ENCODE measurements around the gene ANXA11. TPM values are rescaled to one million over a fixed set of nuclear protein-coding genes. Genes with fewer than 3 reads are reported as not detected.
"Not testable (repeated sequence)": the region's sequence is repeated elsewhere in the genome, so short reads cannot be mapped to it uniquely, and the experiment has no call there.

The ANXA11 gene
- total RNA-seq, 1 donor from 2014 or later: 390 TPM

- H3K27ac ChIP-seq (replicated peaks); H3K4me1 ChIP-seq; DNase-seq; H3K27me3 ChIP-seq (ENCODE audit: low read depth); H3K36me3 ChIP-seq; H3K4me3 ChIP-seq; intact Hi-C loops (cut with micrococcal nuclease); H3K9me3 ChIP-seq (replicated peaks): not testable (repeated sequence)
These were observed 37.0 kb upstream of the ANXA11 start for GRCh38 chr10:80242341-80242740.

GRCh38 chr10:80236457-80236856, 31.1 kb upstream of the ANXA11 start:
- intact Hi-C loops (cut with micrococcal nuclease); H3K4me1 ChIP-seq; H3K9me3 ChIP-seq (replicated peaks); DNase-seq; H3K27ac ChIP-seq (replicated peaks); H3K36me3 ChIP-seq; H3K27me3 ChIP-seq (ENCODE audit: low read depth); H3K4me3 ChIP-seq: not testable (repeated sequence)

GRCh38 chr10:80234331-80235235, 29.2 kb upstream of the ANXA11 start:
- H3K27ac ChIP-seq (replicated peaks); H3K36me3 ChIP-seq; H3K4me3 ChIP-seq; intact Hi-C loops (cut with micrococcal nuclease); H3K9me3 ChIP-seq (replicated peaks); H3K27me3 ChIP-seq (ENCODE audit: low read depth); DNase-seq; H3K4me1 ChIP-seq: not testable (repeated sequence)

GRCh38 chr10:80233871-80234270, 28.5 kb upstream of the ANXA11 start:
- intact Hi-C loops (cut with micrococcal nuclease); H3K27me3 ChIP-seq (ENCODE audit: low read depth); H3K4me3 ChIP-seq; DNase-seq; H3K4me1 ChIP-seq; H3K36me3 ChIP-seq; H3K9me3 ChIP-seq (replicated peaks); H3K27ac ChIP-seq (replicated peaks): not testable (repeated sequence)

- DNase-seq; H3K27ac ChIP-seq (replicated peaks); H3K4me1 ChIP-seq; H3K27me3 ChIP-seq (ENCODE audit: low read depth); H3K4me3 ChIP-seq; H3K9me3 ChIP-seq (replicated peaks); H3K36me3 ChIP-seq; intact Hi-C loops (cut with micrococcal nuclease): not testable (repeated sequence)
These were observed 21.4 kb upstream of the ANXA11 start for GRCh38 chr10:80226723-80227122.

- H3K36me3 ChIP-seq; H3K27ac ChIP-seq (replicated peaks); H3K4me3 ChIP-seq; intact Hi-C loops (cut with micrococcal nuclease); DNase-seq; H3K4me1 ChIP-seq; H3K9me3 ChIP-seq (replicated peaks); H3K27me3 ChIP-seq (ENCODE audit: low read depth): not testable (repeated sequence)
These were observed 17.7 kb upstream of the ANXA11 start for GRCh38 chr10:80223031-80223419.

- intact Hi-C loops (cut with micrococcal nuclease): loop anchor here (10.0 kb wide), 1 partner anchor 154 kb away; no protein-coding TSS in a partner anchor
- H3K9me3 ChIP-seq (replicated peaks); DNase-seq; H3K27me3 ChIP-seq (ENCODE audit: low read depth); H3K36me3 ChIP-seq; H3K27ac ChIP-seq (replicated peaks); H3K4me1 ChIP-seq; H3K4me3 ChIP-seq: not testable (repeated sequence)
These were observed 13.5 kb upstream of the ANXA11 start for GRCh38 chr10:80218878-80219277.

GRCh38 chr10:80214368-80214982, 9.1 kb upstream of the ANXA11 start:
- intact Hi-C loops (cut with micrococcal nuclease): loop anchor here (10.0 kb wide), 1 partner anchor 150 kb away; no protein-coding TSS in a partner anchor

GRCh38 chr10:80212535-80213115, 7.3 kb upstream of the ANXA11 start:
- intact Hi-C loops (cut with micrococcal nuclease): loop anchor here (10.0 kb wide), 1 partner anchor 148 kb away; no protein-coding TSS in a partner anchor
- H3K36me3 ChIP-seq: not testable (repeated sequence)

More at GRCh38 chr10:80214368-80214982, 9.1 kb upstream of the ANXA11 start:
- not testable (repeated sequence) for H3K36me3 ChIP-seq; DNase-seq; H3K4me1 ChIP-seq; H3K27ac ChIP-seq (replicated peaks); H3K4me3 ChIP-seq; H3K9me3 ChIP-seq (replicated peaks); H3K27me3 ChIP-seq (ENCODE audit: low read depth)

GRCh38 chr10:80211786-80212185, 6.4 kb upstream of the ANXA11 start:
- no peak for TF ChIP-seq CTCF (IDR thresholded peaks at IDR 0.05; ENCODE audit: borderline replicate concordance)
- no peaks in the 10 kb centered on the region for H3K36me3 ChIP-seq

More at GRCh38 chr10:80212535-80213115, 7.3 kb upstream of the ANXA11 start:
- H3K27me3 ChIP-seq (ENCODE audit: low read depth); H3K27ac ChIP-seq (replicated peaks); H3K4me3 ChIP-seq; H3K4me1 ChIP-seq; DNase-seq; H3K9me3 ChIP-seq (replicated peaks): not testable (repeated sequence)

More at GRCh38 chr10:80211786-80212185, 6.4 kb upstream of the ANXA11 start:
- Histone ChIP-seq H3K9me3 (replicated peaks) (no peaks in the 10 kb centered on the region), H3K27ac (replicated peaks) (no peak overlapping the region), H3K4me1 (peaks cover 15% of the 10 kb centered on the region), H3K4me3 (no peak overlapping the region), H3K27me3 (ENCODE audit: low read depth) (no peaks in the 10 kb centered on the region)
- intact Hi-C loops (cut with micrococcal nuclease): loop anchor here (10.0 kb wide), 1 partner anchor 147 kb away; no protein-coding TSS in a partner anchor
- no peak for DNase-seq

Data from left ventricle myocardium inferior (tissue), 1 donor.